SH-SY5Y (cell line): ENCODE measurements around the gene EIF4A3.

Experiments
- GATA2 ChIP-seq: IDR thresholded peaks from 2 replicates; pipeline ENCODE4 v1.6.1; 2011; ENCODE audit warnings: mild to moderate bottlenecking, low read depth, low read length
- GATA3 ChIP-seq: IDR thresholded peaks from 2 replicates; pipeline ENCODE4 v1.6.1; 2011; ENCODE audit warnings: low read depth, mild to moderate bottlenecking, low read length, moderate library complexity

DNA sequence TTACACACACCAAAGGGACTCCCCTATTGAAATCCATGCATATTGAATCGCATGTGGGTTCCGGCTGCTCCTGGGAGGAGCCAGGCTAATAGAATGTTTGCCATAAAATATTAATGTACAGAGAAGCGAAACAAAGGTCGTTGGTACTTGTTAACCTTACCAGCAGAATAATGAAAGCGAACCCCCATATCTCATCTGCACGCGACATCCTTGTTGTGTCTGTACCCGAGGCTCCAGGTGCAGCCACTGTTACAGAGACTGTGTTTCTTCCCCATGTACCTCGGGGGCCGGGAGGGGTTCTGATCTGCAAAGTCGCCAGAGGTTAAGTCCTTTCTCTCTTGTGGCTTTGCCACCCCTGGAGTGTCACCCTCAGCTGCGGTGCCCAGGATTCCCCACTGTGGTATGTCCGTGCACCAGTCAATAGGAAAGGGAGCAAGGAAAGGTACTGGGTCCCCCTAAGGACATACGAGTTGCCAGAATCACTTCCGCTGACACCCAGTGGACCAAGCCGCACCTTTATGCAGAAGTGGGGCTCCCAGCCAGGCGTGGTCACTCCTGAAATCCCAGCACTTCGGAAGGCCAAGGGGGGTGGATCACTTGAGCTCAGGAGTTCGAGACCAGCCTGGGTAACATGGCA, 43.4 kb downstream of the EIF4A3 start:
- TF ChIP-seq GATA2 (no peak), GATA3 (no peak)
